HG02588 (cell line): ENCODE measurements around the gene MYD88.
A peak's percentile ranks its signal among the peaks of the same experiment; 100 is the strongest.

ENCODE experiments used
- ATAC-seq: cut with Tn5 transposase; IDR thresholded peaks from one replicate; pipeline ENCODE4 v1.9.1; 2021; ENCODE audit warnings: mild to moderate bottlenecking, moderate library complexity; ENCODE audit not compliant: unreplicated experiment

MYD88 gene

DNA sequence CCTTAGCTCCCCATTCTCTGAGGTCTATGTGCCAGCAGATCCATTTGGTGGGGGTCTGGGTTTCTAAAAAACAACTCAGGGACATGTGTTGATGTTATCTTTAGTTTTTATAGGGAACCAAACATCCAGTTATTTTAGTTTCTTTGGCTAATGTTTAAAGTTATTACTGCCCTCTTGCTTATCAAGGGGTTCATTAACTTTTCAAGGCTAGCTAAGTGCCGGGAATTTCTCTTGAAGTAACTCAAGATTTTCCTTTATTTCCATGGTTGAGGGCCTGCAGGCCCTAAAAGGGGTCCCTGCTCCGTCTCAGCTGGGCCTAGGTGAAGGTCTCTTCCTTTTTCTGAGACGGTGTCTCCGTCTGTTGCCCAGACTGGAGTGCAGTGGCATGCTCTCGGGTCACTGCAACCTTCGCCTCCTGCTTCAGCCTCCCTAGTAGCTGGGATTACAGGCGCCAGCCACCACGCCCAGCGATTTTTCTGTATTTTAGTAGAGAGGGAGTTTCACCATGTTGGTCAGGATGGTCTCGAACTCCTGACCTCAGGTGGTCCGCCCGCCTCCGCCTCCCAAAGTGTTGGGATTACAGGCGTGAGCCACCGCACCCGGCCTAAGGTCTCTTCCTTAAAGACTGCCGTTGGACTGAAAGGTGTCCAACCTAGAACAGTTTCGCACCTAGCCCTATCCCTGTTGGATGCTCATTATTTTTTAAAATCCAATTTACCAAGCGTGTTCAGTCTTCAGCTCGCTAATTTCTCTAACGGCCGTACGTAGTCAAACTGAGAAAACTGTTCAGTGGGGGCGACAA is 25.6 kb downstream of the MYD88 start:
- ATAC-seq, result no peak

DNA sequence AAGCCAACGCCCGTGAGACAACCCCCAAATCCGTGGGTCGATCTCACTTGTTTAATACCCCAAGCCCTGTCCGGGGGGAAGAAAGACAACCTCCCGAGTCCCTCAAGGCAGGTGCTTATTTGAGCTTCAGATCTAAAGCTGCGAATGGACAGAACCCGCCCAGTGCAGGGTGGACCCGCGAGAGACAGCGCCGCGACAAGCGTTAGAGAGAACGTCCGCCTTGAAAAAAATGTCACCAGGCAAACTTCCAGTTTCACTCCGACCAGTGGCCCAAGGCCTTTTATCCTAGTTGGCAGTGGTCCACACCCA is 26.1 kb downstream of the MYD88 start:
- ATAC-seq, result no peak

DNA sequence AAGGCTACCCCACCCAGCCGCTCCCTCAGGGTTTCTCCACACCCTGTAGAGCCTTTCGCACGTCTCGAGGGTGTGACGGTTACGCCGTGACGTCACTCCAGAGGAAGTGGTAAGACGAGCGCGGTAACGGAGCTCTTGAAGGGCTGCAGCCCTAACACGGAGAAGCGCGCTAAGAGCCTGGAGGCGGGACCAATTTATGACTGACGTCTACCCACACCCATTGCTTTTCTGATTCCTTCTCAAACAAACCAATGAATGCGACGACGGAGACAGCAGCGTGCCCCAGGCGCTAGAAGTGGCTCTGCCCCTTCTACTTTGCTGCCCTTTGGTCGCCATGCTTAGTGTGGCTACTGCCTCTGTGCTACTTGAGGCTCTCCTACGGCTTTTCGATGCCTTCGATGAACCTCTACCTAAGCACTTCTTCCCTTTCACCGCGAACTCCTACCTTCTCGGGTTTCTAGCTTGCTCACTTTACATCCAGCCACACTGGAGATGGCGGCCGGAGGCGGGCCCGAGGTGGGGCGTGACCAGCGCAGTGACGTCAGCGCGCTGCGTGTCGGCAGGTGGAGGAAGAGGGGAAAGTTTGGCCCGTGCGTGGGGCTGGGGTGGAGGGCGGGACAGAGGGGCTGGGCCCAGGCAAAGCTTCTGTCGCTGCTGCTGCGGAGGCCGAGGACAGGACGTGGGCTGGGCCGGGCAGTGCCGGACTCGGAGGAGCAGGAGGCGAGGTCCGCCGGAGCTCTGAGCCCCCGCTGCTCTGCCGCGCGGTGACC is 26.7 kb downstream of the MYD88 start, which contains the start of gene OXSR1:
Gene OXSR1, plus strand, starts transcription at position 586 of the 770 bp plus-strand sequence. CDS start 340 bp downstream, outside the sequence.
- peak; percentile 87 for ATAC-seq

GRCh38 chr3:38165722-38166387 is 27.4 kb downstream of the MYD88 start:
- no peak for ATAC-seq

DNA sequence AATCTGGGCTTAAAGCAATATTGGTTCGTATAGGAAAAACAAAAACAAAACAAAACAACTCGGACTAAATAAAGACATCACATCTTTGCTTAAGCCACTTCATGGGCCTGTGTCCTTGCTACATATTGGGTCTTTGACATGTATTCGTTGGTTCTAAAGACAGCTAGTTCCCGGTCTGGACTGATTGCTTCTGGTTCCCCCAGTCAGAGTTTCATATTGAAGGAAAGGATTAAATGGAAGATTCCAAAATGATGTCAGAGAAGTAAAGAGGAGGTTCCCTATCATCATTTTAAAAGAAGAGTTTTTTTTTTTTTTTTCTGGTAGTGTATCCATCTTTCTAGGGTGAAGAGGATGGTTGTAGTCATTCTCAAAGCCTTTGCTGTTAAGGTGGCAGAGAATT is 29.1 kb downstream of the MYD88 start:
- ATAC-seq, result no peak

DNA sequence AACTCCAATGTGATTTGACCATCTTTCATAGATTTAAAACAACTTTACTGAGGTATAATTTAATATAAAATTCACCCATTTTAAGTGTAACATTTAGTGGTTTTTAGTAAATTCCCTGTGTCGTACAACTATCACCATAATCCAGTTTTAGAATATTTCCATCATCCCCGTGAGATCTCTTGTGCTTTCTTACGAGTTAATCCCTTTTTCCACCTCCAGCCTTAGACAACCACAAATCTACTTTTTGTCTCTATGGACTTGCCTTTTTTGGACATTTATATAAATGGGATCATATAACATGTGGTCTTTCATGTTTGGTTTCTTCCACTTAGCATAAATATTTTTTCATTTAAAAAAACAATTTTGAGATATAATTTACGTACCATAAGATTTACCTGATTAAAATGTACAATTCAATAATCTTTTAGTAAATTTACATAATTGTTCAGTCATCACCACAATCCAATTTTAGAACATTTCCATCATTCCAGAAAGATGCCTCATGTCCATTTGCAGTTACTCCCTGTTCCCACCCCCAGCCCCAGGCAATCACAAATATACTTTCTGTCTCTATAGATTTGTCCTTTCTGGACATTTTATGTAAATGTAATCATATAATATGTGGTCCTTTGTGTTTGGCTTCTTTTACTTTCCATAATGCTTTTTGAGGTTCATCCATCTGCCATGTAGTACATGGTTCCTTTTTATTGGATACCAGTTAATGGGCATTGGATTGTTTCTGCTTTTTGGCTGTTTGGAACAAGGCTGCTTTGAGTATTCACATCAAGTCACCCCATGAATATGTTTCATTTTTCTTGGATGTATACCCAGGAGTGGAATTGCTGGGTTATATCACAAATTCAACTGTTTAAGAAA is 29.9 kb downstream of the MYD88 start:
- ATAC-seq, result no peak

- ATAC-seq, result no peak
Observed at GRCh38 chr3:38169027-38169317, 30.5 kb downstream of the MYD88 start.

DNA sequence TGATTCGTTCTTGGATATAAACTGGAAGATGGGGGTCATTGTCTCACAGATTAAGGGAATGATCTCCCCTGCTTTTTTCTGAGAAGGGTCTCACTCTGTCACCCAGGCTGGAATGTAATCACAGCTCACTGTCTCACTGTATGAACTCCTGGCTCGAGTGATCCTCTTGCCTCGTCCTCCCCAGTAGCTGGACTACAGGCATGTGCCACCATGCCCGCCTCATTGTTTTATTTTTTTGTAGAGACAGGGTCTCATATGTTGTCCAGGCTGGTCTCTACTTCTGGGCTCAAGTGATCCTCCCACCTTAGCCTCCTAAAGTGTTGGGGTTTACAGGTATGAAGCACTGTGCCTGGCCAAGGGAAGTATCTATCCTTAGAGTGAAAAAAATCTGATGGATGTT is 32.3 kb downstream of the MYD88 start:
- no peak for ATAC-seq

- ATAC-seq, result no peak
Observed at GRCh38 chr3:38171622-38172021, 33.2 kb downstream of the MYD88 start.

DNA sequence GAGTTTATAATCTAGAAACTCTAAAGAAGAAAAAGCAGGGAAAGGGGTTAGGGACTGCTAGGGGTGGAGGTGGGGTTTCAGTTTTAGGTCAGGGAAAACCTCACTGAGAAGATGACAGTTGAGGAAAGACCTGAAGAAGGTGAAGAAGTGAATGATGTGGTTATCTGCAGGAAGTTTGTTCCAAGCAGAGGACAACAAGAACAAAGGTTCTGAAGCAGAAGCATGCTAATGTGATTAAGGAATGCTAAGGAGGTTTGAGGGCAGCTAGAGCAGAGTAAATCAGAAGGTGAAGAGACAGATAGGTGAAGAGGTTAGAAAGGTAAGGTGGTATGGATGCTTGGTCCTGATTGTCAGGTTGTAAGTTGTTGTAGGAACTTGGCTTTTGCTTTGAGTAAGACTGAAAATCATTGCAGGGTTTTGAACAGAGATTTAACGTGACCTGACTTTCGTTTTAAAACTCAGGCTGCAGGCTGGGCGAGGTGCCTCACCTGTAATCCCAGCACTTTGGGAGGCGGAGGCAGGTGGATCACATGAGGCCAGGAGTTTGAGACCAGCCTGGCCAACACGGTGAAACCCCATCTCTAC is 35.5 kb downstream of the MYD88 start:
- ATAC-seq, result no peak

GRCh38 chr3:38177181-38177580 is 38.7 kb downstream of the MYD88 start:
- ATAC-seq, result no peak

DNA sequence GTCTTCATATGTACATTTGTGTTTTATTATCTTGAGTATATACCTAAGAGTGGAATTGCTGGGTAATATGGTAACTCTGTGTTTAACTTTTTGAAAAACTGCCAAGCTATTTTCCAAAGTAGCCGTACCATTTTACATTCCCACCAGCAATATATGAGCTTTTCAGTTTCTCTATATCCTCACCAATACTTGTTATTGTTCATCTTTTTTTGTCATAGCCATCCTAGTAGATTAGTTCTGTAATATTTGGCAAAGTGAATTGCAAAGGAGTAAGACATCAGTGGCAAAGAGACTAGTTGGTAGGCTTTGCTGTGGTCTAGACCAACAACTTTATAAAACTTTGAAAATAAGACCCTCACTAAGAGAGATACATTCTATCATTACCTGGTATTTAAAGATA is 48.3 kb downstream of the MYD88 start:
- no peak for ATAC-seq

DNA sequence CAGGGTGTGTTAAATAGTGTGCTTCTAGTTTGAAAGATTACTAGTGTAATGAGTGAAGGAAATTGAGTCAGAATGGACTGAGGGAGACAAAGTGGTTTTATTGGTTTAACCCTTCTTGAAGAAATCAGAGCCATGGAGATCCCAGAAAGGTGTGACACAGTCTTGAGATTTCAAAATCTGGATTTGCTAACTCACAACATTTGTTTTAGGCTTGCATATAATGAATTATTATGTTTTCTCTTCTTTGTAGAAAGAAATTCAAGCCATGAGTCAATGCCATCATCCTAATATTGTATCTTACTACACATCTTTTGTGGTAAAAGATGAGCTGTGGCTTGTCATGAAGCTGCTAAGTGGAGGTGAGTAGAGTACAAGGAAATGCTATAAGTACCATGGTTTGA is 52.0 kb downstream of the MYD88 start:
- ATAC-seq, result no peak
